KMS-11 (cell line): ENCODE results near the gene SPRR3.

Experiments used
- H2AFZ ChIP-seq: fragments of 200-600 bp; sonication (generic); 2 replicates; pipeline ENCODE4 v1.6.1; 2016; ENCODE audit warnings: antibody characterized with exemption, mixed run types, low read depth
- H3K27ac ChIP-seq: fragments of 200-600 bp; sonication (generic); 2 replicates; pipeline ENCODE4 v1.6.1; 2016; ENCODE audit warnings: mild to moderate bottlenecking, mixed run types
- H3K27me3 ChIP-seq: fragments of 200-600 bp; sonication (generic); 2 replicates; pipeline ENCODE4 v1.6.1; 2017; ENCODE audit warnings: mild to moderate bottlenecking, low read depth, mixed run types, moderate library complexity; ENCODE audit not compliant: insufficient read depth
- H3K36me3 ChIP-seq: fragments of 200-600 bp; sonication (generic); 2 replicates; pipeline ENCODE4 v1.6.1; 2017; ENCODE audit warnings: mild to moderate bottlenecking, mixed run types; ENCODE audit not compliant: insufficient read depth
- H3K4me1 ChIP-seq: fragments of 200-600 bp; sonication (generic); 2 replicates; pipeline ENCODE4 v1.6.1; 2016; ENCODE audit warnings: mild to moderate bottlenecking, low read depth, mixed run types; ENCODE audit not compliant: poor library complexity, severe bottlenecking
- H3K4me2 ChIP-seq: fragments of 200-600 bp; sonication (generic); 2 replicates; pipeline ENCODE4 v1.7.0; 2016; ENCODE audit warnings: mild to moderate bottlenecking, mixed run types
- H3K4me3 ChIP-seq: fragments of 200-600 bp; sonication (generic); IDR thresholded peaks from 2 replicates; pipeline ENCODE4 v1.6.1; 2017; ENCODE audit warnings: low read depth, low read length, mixed read lengths; ENCODE audit not compliant: insufficient read depth
- H3K79me2 ChIP-seq: fragments of 200-600 bp; sonication (generic); 2 replicates; pipeline ENCODE4 v1.6.1; 2016; ENCODE audit warnings: low read depth, mixed run types; ENCODE audit not compliant: insufficient read depth
- H3K9ac ChIP-seq: fragments of 200-600 bp; sonication (generic); 2 replicates; pipeline ENCODE4 v1.6.1; 2016; ENCODE audit warnings: mild to moderate bottlenecking, mixed run types
- H4K20me1 ChIP-seq: fragments of 200-600 bp; sonication (generic); 2 replicates; pipeline ENCODE4 v1.6.1; 2016; ENCODE audit warnings: mild to moderate bottlenecking, mixed run types; ENCODE audit not compliant: insufficient read depth
- CTCF ChIP-seq: fragments of 200-600 bp; sonication (generic); conservative IDR thresholded peaks from 2 replicates; pipeline ENCODE4 v1.6.1; 2017; ENCODE audit warnings: low read depth, mild to moderate bottlenecking, antibody characterized with exemption, low read length, moderate library complexity, mixed read lengths

The SPRR3 gene

GRCh38 chr1:153001382-153001781 lies at the start of gene SPRR3:
TSS of gene SPRR3 (plus strand) at chr1:153001749. CDS start at chr1:153003021, 1,272 bp downstream.
- H3K4me1 ChIP-seq, result no peaks in the 10 kb centered on the region
- no peak within 1 kb of the TSS for H3K9ac ChIP-seq
- no peak within 1 kb of the TSS for H3K4me2 ChIP-seq
- H3K27me3 ChIP-seq, result no peaks in the 10 kb centered on the region
- H3K4me3 ChIP-seq, result no peak within 1 kb of the TSS
- TF ChIP-seq CTCF, result no peak
- H3K79me2 ChIP-seq, result no peaks in the 10 kb centered on the region
- no peaks in the 10 kb centered on the region for H3K36me3 ChIP-seq
- H2AFZ ChIP-seq, result no peak within 1 kb of the TSS
- no peak within 1 kb of the TSS for H3K27ac ChIP-seq
- no peaks in the 10 kb centered on the region for H4K20me1 ChIP-seq

GRCh38 chr1:152953761-152954160 lies 47.8 kb upstream of the SPRR3 start:
- Histone ChIP-seq H3K79me2 (no peaks in the 10 kb centered on the region), H3K27me3 (no peaks in the 10 kb centered on the region), H2AFZ (no peak overlapping the region), H3K27ac (no peak overlapping the region), H3K36me3 (no peaks in the 10 kb centered on the region), H3K4me3 (no peak overlapping the region), H3K4me2 (no peak overlapping the region), H3K4me1 (no peaks in the 10 kb centered on the region), H4K20me1 (no peaks in the 10 kb centered on the region), H3K9ac (no peak overlapping the region)
- no peak for TF ChIP-seq CTCF

GRCh38 chr1:152954436-152954835 lies 47.1 kb upstream of the SPRR3 start:
- no peak for TF ChIP-seq CTCF

GRCh38 chr1:152957561-152957960 lies 44.0 kb upstream of the SPRR3 start:
- Histone ChIP-seq H3K4me3 (no peak overlapping the region), H3K27ac (no peak overlapping the region), H3K27me3 (no peaks in the 10 kb centered on the region), H2AFZ (no peak overlapping the region), H3K9ac (no peak overlapping the region), H4K20me1 (no peaks in the 10 kb centered on the region), H3K4me1 (no peaks in the 10 kb centered on the region), H3K4me2 (no peak overlapping the region), H3K79me2 (no peaks in the 10 kb centered on the region), H3K36me3 (no peaks in the 10 kb centered on the region)
- no peak for TF ChIP-seq CTCF

More at GRCh38 chr1:152954436-152954835, 47.1 kb upstream of the SPRR3 start:
- no peak overlapping the region for H3K4me3 ChIP-seq
- no peaks in the 10 kb centered on the region for H3K4me1 ChIP-seq
- no peak overlapping the region for H2AFZ ChIP-seq
- no peaks in the 10 kb centered on the region for H4K20me1 ChIP-seq
- H3K9ac ChIP-seq, result no peak overlapping the region
- no peaks in the 10 kb centered on the region for H3K79me2 ChIP-seq
- H3K27ac ChIP-seq, result no peak overlapping the region
- no peak overlapping the region for H3K4me2 ChIP-seq
- no peaks in the 10 kb centered on the region for H3K27me3 ChIP-seq
- no peaks in the 10 kb centered on the region for H3K36me3 ChIP-seq
